Gastrocnemius medialis (tissue), 4 donors: ENCODE results near the gene B3GNT8.

Source experiments
- CTCF ChIP-seq, 5 experiments: fragments of 450-650 bp in 3 of 5; fragments of 200-600 bp in 2 of 5; sonication (generic) in 2 of 5; IDR thresholded peaks in 4 of 5; conservative IDR thresholded peaks in 1 of 5; 1 replicate in 4 of 5; 2 replicates in 1 of 5; pipeline ENCODE4 v1.5.1; 2016 to 2019; ENCODE audit warnings: antibody characterized with exemption in 5 of 5, mild to moderate bottlenecking in 3 of 5, moderate library complexity in 3 of 5
- POLR2A ChIP-seq, 2 donors: fragments of 450-650 bp; IDR thresholded peaks; one replicate each; pipeline ENCODE4 v1.6.1; 2017; ENCODE audit warnings: antibody characterized with exemption in 2 of 2, mild to moderate bottlenecking in 2 of 2, moderate library complexity in 2 of 2

GRCh38 chr19:41431426-41432386 is 4.5 kb upstream of the B3GNT8 start:
- TF ChIP-seq CTCF (IDR thresholded peaks at IDR 0.05 in 4 of 5, conservative IDR thresholded peaks at IDR 0.05 in 1 of 5) (peak; percentile 14 to 41 (median 24)), POLR2A (IDR thresholded peaks at IDR 0.05) (no peak)
